Right ventricle myocardium inferior (tissue), 1 donor: Measurements from ENCODE around the gene ZNF662. TPM values are rescaled to one million over a fixed set of nuclear protein-coding genes. Genes with fewer than 3 reads are reported as not detected.

Experiments
- ATAC-seq: fragments of 200-7000 bp; cut with Tn5 transposase; one replicate; pipeline ENCODE4 v1.9.1; 2020; ENCODE audit warnings: mild to moderate bottlenecking, moderate library complexity
- DNase-seq: peaks from one replicate; pipeline ENCODE4 v3.0.0; 2021; ENCODE audit errors: missing footprints
- intact Hi-C: fragments of 100-400 bp; cut with DNase I; formaldehyde crosslinking; loops from one replicate; pipeline ENCODE4 v1.11.0; 2022
- total RNA-seq: library from RNA; stranded (reverse); fragmentation: NEBNext Ultra II Directional; extraction: Animal tissue kit (Norgen Biotek cat#: 25700); gene quantifications from one replicate; pipeline ENCODE4 v1.2.1, GENCODE V29; 2021
- donor health status: DM: no; HTN: yes; CAD: no; lungs with severe emphysema.

ZNF662 gene
- total RNA-seq, 1 donor from 2014 or later = 4.1 TPM

DNA sequence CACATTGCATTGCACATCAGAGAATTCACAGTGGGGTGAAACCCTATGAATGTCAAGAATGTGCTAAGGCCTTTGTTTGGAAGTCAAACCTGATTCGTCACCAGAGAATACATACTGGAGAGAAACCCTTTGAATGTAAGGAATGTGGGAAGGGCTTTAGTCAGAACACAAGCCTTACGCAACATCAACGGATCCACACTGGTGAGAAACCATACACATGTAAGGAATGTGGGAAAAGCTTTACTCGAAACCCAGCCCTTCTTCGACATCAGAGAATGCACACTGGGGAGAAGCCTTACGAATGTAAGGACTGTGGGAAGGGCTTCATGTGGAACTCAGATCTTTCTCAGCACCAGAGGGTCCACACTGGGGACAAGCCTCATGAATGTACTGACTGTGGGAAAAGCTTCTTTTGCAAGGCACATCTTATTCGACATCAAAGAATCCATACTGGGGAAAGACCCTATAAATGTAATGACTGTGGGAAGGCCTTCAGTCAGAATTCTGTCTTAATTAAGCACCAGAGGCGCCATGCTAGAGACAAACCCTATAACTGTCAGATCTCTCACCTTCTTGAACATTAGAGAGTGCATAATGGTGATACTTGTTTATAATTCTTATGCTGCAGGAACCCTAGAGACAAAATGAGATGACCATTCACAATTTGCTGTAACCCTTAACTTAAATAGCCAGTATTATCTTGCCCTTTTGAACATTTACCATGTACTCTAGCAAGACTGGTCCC, 9.0 kb downstream of the ZNF662 start:
- ATAC-seq = no peak
- no peak for DNase-seq
- intact Hi-C loops = no loop called here

DNA sequence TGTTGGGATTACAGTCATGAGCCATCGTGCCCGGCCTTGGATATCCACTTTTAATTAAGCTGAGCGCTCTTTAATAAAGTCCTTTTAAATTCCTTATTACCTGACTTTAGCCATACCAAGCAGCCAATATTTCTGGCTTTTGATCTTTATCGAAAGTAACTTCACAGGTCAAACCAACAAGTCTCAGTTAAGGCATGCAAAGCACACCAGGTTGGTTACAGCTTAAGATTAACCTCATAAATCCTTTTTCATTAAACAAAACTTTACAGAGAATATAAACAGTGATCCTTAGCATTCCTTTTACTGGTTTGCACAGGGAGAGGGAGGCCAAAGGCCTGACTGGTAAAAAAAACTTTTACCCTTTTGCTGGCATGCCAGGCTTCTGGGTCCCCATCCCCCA, 17.7 kb downstream of the ZNF662 start:
- no peak for DNase-seq
- no peak for ATAC-seq
- intact Hi-C loops = no loop called here

DNA sequence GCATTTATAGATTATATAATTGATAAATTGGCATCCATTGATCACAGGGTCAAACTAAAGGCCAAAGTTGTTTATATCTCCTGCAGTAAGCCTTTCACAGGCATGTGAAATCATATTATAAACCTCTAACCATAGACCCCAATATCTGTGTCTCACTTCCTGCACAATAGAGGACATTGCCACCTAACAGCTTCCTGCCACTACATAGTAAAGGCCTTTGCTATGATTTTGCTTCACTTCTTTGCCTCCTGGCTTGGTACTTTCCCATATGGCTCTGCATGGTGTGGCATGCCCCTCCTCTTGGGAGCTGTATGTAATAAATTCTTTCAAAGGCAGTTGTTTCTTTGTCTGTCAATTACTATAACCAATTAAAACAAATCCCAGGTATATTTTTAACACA, 20.4 kb downstream of the ZNF662 start:
- intact Hi-C loops = no loop called here
- no peak for DNase-seq
- no peak for ATAC-seq

DNA sequence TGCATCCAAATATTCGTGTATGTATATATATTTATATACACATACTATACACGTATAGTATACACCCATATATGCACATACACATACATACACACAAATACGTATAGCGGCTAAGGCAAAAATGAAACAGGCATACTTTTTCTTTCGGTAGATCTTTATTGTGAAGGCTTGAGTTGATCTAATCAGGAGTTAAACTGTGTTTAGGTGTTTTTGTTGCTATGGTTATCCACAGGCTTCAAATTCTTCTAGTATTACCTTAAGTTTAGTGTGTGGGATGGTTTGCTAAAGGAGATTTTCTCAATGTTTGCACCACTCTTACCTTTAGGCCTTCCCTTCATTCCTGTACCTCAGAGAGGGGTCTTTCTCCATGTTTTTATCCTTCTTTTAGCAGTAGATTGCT, 28.2 kb downstream of the ZNF662 start:
- intact Hi-C loops = no loop called here
- DNase-seq (no peak), ATAC-seq (no peak)

DNA sequence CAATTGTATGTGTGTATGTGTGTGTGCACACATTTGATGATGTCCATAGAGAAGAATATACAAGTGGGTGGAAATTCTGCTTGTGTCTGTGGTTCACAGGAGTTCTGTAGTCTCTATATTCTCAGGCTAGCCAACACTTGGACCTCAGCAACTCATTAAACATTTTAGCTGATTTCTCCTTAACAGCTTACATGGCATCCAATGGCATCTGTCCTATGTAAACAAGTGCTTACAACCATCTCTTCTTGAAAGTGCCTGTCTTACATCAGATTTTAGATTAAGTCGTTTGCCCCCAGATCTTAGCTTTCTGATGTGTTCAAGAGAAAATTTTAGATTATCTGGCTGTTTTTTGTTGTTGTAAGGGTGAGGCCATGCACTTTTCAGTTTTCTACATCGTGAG, 29.0 kb downstream of the ZNF662 start:
- ATAC-seq (no peak), DNase-seq (no peak)
- intact Hi-C loops = no loop called here

DNA sequence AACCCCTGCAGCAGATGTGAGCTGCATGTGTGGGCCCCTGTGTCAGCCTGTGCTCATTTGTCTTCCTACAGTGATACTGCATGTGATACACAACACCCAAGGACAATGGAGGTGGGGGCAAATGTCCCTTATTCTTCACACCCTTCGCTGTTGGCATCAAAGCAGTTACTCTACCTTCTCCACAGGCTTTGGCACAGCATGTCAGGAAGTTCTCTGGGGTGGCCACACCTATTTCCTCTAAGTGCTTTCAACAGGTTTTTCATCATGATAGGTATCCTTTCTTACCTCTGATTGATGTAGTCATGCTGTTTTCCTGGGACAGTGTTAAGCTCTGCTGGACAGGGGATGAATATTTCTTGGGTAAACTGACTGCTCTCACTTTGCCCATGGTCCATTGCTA, 29.5 kb downstream of the ZNF662 start:
- ATAC-seq = no peak
- DNase-seq = no peak
- intact Hi-C loops = no loop called here

DNA sequence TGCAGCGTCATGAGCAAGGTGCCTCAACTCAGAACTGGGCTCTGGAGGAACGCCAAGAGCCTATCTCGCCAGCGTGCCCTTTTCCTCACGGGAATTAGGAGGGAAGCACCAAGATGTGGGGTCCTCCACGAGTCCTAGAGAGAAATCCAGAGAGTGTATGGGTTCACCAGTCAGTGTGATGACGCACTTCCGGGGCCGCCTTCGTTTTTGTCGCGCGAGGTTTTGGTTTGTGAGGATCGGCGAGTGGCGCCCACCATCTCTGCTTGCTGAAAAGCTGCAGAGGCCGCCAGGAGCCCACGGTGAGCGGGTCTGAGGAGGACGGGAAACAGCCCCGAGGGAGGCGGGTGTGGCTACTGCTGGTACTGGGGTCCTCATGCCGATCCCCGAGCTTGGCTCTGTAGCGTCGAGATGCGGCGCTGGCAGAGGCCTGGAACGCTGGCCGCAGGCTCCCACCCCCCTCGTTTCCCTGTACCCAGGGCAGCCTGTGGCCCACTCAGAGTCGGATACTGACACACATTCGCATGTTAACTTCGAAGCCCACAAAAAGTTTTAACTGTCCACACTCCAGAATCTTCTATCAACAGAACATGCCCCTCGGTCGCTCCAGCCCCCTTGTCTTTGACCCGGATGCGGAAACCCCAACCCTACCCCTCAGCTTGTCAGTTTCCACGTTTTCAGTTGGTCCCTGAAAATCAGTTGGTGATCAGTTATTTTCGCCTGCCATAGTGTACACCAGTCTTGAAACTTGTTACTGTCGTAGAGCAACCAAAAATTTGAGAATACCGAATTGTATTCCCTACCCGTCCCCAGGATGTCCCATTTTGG, 30.4 kb downstream of the ZNF662 start:
- peak; percentile 57 for ATAC-seq
- intact Hi-C loops = no loop called here
- peak; percentile 73 for DNase-seq

DNA sequence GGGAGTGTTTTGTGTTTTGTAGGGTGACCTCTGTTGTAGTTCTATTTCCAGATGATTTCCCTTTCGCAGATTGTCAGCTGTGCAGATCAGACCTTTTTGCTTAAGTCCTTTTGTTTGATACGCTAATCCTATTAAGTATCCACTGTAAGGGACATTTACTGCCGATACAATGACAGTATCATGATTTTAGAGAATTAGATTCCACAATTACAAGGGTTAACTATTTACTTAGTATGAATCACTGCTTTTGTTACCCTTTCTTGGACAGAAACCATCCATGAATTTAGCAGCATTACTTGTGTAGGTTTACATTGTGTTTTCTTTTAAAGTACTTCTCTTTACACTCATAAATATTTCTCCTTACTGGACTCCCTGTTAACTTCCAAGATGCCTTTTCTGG, 31.4 kb downstream of the ZNF662 start:
- no peak for ATAC-seq
- DNase-seq = no peak
- intact Hi-C loops = no loop called here

DNA sequence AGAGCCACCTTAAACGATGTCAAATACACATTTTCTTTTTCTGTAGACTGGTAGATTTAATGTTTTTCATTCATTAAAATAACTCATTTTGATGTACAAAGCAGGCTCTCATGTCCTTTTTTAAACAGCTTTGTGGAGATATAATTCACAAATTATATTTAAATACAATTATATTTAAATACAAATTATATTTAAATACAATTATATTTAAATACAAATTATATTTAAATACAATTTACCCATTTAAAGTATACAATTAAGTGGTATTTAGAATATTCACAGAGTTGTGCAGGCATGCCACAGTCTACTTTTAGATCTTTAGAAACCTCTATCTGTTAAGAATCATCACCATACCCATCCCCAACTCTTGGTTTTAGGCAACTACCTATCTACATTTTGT, 36.8 kb downstream of the ZNF662 start:
- ATAC-seq = no peak
- DNase-seq = no peak
- intact Hi-C loops = no loop called here

DNA sequence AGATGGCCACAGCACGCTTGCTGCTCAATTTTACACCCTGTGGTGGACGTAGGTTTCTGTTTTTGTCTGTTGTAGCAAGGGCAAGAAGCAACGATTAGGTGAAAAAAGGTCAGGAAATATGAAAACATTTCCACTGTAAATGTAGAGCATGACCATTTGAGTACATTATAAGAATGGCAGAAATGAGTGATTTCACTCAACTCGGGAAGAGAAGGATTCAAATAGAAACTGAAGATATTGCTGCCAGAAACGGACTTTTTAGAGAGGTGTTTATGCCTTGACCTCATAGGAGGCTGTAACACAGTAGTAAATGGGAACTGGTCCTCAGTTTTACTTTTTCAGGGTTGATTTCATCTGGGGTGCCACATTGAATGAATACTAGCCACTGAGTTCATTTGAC, 40.1 kb downstream of the ZNF662 start:
- no peak for ATAC-seq
- no peak for DNase-seq
- intact Hi-C loops = no loop called here

DNA sequence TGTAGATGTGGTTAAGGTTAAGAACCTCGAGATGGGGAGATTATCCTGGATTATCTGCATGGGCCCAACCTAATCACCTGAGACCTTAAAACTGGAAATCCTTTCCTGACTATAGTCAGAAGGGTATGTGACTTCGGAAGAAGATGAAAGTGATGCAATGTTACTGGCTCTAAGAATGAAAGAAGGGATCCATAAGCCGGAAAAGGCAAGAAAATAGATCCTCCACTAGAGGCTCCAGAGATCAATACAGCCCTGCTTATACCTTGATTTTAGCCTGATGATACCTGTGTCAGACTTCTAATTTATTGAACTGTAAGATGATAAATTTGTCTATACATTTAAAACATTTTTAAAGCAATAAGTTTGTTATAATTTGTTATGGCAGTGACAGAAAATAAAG, 51.6 kb downstream of the ZNF662 start:
- DNase-seq (no peak), ATAC-seq (no peak)
- intact Hi-C loops = no loop called here

DNA sequence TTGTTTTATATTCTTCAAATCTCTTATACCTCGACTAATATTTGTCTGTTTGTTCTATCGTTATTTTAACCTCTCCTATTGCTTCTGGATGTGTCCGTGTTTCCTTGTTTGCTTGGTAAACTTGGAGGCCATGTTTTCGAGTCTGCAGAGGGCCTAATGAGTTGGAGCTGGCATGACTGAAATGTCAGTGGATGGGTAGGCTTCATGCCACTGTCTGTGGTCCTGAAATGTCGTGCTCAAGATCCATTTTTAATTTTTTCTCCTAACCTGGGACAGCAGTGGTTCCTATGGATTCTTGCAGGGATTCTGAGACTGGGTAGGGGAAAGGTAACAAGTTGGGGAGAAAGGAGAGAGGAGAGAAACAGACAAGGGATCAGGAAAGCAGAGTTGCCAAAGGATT, 54.3 kb downstream of the ZNF662 start:
- ATAC-seq = no peak
- DNase-seq = no peak
- intact Hi-C loops = loop anchor here (5.0 to 10.0 kb wide), 2 partner anchors 415 to 542 kb away; no protein-coding TSS in a partner anchor

DNA sequence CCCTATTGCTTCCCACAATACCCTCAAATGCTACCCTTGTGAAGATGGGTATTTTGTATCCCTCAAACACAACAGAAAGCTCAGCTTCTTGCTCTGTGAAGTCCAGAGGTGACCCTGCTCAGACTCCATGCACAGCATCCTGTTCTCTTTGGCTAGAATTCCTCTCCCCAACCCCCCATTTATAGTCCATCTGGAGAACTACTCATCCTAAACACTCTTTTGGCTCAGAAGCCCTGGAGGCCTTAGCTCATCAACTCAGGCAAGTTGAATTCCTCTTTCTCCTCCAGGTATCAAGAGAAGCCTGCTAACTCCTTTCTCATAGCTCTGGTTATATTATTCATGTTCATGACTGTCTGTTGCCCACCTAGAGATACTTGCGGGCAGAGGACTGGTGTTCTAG, 54.8 kb downstream of the ZNF662 start:
- DNase-seq (no peak), ATAC-seq (no peak)
- intact Hi-C loops = loop anchor here (1.0 to 10.0 kb wide), 3 partner anchors 195 to 542 kb away; no protein-coding TSS in a partner anchor

DNA sequence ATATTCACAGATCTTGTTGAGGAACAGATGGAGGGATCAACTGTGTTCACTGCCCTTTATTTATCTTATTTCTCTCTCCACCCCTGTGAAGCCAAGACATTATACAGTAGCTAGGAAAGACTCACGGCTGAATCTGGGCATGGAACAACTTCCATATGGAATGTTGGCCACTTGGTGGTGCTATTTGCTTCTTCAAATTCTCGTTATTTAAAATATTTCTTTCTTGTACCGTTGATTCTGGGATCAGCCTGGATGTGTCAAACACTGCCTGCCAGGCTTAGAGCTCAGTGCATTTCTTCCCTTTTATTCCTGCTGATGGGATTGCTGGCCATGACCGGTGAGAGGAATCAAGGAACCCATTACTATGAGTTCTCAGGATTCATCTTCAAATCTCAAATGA, 55.7 kb downstream of the ZNF662 start:
- no peak for DNase-seq
- intact Hi-C loops = loop anchor here (1.0 to 10.0 kb wide), 3 partner anchors 194 to 541 kb away; no protein-coding TSS in a partner anchor
- peak; percentile 71 for ATAC-seq

DNA sequence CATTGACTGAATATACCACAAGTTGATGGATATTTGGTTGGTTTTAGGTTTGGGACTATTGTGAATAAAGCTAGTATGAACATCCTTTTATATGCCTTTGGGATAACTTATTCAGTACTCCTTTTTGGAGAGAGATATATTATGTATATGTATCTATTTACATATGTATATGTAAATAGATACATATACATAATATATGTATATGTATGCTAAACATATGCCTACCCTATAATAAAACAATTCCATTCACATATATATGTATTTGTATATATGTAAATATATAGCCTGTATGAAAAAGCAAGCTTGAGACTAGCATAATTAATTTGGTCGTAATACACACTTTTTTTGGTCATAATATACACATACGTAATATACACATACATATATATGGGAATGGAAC, 57.3 kb downstream of the ZNF662 start:
- intact Hi-C loops = loop anchor here (5.0 to 10.0 kb wide), 2 partner anchors 412 to 539 kb away; no protein-coding TSS in a partner anchor
- ATAC-seq (no peak), DNase-seq (no peak)

DNA sequence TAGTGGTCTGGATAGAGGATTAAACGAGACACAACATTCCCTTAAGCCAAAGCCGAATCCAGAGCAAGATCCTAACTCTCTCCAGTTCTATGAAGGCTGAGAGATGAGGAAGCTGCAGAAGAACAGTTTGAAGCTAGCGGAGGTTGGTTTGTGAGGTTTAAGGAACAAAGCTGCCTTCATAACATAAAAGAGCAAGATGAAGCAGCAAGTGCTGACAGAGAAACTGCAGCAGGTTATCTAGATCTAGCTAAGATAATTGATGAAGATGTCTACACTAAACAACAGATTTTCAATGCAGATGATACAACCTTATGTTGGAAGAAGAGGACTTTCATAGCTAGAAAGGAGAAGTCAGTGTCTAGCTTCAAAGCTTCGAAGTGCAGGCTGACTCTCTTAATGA, 58.3 kb downstream of the ZNF662 start:
- no peak for DNase-seq
- no peak for ATAC-seq
- intact Hi-C loops = loop anchor here (5.0 to 10.0 kb wide), 2 partner anchors 411 to 538 kb away; no protein-coding TSS in a partner anchor
